Measurements from ENCODE around the gene GUK1. TPM values are rescaled to one million over a fixed set of nuclear protein-coding genes. Genes with fewer than 3 reads are reported as not detected.
"Not testable (repeated sequence)": the region's sequence is repeated elsewhere in the genome, so short reads cannot be mapped to it uniquely, and the experiment has no call there.

GUK1 gene
- total and polyA plus RNA-seq, 2 experiments from 2014 or later, result 87.5 to 121 TPM

DNA sequence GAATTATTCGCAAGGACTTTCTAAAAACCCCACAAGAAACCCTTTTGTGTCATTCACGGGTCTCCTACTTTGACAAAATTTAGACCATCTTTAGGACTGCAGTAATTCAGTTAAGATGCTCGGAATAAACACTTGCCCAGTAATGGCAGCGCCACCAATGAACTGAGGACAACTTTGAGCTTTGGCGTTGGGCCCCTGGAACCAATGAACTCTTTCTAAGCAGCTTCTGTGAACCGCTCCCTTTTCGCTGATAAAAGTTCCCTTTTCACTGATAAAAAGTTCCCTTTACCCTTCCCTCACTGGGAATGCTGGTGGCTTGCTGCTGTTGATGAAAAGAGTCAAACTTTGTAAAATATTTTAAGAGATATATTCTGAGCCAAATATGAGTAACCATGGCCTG is 29.5 kb upstream of the GUK1 start:
- H3K27me3 Mint-ChIP-seq (ENCODE audit: insufficient read depth, low read depth, poor library complexity), result peaks cover 17% of the 10 kb centered on the region
- H3K4me2 ChIP-seq, result no peak overlapping the region
- no peak overlapping the region for H3K27ac Mint-ChIP-seq
- peaks cover 8% of the 10 kb centered on the region; the same call in 2 of the 3 replicates for H3K36me3 Mint-ChIP-seq (ENCODE audit: low read depth)
- H3K4me3 ChIP-seq, result no peak overlapping the region
- H4K20me1 ChIP-seq (replicated peaks; ENCODE audit: insufficient read depth), result no peaks in the 10 kb centered on the region; the same call in 1 of the 2 replicates
- H3K4me1 ChIP-seq (ENCODE audit: insufficient read depth), result peaks cover 4% of the 10 kb centered on the region; the same call in 1 of the 2 replicates
- no peaks in the 10 kb centered on the region for H3F3A ChIP-seq (replicated peaks; ENCODE audit: low read depth)
- peaks cover 12% of the 10 kb centered on the region for H3K4me1 Mint-ChIP-seq
- peaks cover 7% of the 10 kb centered on the region for H3K9me3 Mint-ChIP-seq
- no peaks in the 10 kb centered on the region for H3K36me3 ChIP-seq (ENCODE audit: insufficient read depth)
- no peak overlapping the region; the same call in 2 of the 3 replicates for H3K4me3 Mint-ChIP-seq
- H2AFZ ChIP-seq, result no peak overlapping the region
- no peak overlapping the region for H3K27ac ChIP-seq (ENCODE audit: low read depth)
- H3K79me2 ChIP-seq (replicated peaks; ENCODE audit: insufficient read depth), result peaks cover 8% of the 10 kb centered on the region
- peaks cover 10% of the 10 kb centered on the region; the same call in 1 of the 2 replicates for H3K27me3 ChIP-seq (ENCODE audit: insufficient read depth)
- 0 out of 2 replicates have a peak, but pooled peaks cover 4% of the 10 kb centered on the region for H3K9me2 ChIP-seq (ENCODE audit: insufficient read depth)
- DNase-seq (ENCODE audit: low spot score) (no peak), ATAC-seq (no peak)
- TF ChIP-seq CREB1 (CRISPR knock-in tag; IDR thresholded peaks at IDR 0.05; ENCODE audit: low read depth) (no peak), ZNF114 (CRISPR knock-in tag; IDR thresholded peaks at IDR 0.05) (no peak), ZNF331 (CRISPR knock-in tag; IDR thresholded peaks at IDR 0.05; ENCODE audit: low read depth) (no peak), EZH2phosphoT487 (IDR thresholded peaks at IDR 0.05; ENCODE audit: unreplicated experiment) (no peak), NANOG (IDR thresholded peaks at IDR 0.05; ENCODE audit: borderline replicate concordance) (no peak), POLR2AphosphoS5 (IDR thresholded peaks at IDR 0.05; ENCODE audit: low read depth) (no peak), EZH2 (IDR thresholded peaks at IDR 0.05; ENCODE audit: low read depth, unreplicated experiment) (no peak), JUNB (IDR thresholded peaks at IDR 0.05; ENCODE audit: unreplicated experiment) (no peak)
- TF ChIP-seq, protein P1, sequence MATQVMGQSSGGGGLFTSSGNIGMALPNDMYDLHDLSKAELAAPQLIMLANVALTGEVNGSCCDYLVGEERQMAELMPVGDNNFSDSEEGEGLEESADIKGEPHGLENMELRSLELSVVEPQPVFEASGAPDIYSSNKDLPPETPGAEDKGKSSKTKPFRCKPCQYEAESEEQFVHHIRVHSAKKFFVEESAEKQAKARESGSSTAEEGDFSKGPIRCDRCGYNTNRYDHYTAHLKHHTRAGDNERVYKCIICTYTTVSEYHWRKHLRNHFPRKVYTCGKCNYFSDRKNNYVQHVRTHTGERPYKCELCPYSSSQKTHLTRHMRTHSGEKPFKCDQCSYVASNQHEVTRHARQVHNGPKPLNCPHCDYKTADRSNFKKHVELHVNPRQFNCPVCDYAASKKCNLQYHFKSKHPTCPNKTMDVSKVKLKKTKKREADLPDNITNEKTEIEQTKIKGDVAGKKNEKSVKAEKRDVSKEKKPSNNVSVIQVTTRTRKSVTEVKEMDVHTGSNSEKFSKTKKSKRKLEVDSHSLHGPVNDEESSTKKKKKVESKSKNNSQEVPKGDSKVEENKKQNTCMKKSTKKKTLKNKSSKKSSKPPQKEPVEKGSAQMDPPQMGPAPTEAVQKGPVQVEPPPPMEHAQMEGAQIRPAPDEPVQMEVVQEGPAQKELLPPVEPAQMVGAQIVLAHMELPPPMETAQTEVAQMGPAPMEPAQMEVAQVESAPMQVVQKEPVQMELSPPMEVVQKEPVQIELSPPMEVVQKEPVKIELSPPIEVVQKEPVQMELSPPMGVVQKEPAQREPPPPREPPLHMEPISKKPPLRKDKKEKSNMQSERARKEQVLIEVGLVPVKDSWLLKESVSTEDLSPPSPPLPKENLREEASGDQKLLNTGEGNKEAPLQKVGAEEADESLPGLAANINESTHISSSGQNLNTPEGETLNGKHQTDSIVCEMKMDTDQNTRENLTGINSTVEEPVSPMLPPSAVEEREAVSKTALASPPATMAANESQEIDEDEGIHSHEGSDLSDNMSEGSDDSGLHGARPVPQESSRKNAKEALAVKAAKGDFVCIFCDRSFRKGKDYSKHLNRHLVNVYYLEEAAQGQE (IDR thresholded peaks at IDR 0.05; ENCODE audit: unreplicated experiment), result no peak
- TF ChIP-seq, protein P2, sequence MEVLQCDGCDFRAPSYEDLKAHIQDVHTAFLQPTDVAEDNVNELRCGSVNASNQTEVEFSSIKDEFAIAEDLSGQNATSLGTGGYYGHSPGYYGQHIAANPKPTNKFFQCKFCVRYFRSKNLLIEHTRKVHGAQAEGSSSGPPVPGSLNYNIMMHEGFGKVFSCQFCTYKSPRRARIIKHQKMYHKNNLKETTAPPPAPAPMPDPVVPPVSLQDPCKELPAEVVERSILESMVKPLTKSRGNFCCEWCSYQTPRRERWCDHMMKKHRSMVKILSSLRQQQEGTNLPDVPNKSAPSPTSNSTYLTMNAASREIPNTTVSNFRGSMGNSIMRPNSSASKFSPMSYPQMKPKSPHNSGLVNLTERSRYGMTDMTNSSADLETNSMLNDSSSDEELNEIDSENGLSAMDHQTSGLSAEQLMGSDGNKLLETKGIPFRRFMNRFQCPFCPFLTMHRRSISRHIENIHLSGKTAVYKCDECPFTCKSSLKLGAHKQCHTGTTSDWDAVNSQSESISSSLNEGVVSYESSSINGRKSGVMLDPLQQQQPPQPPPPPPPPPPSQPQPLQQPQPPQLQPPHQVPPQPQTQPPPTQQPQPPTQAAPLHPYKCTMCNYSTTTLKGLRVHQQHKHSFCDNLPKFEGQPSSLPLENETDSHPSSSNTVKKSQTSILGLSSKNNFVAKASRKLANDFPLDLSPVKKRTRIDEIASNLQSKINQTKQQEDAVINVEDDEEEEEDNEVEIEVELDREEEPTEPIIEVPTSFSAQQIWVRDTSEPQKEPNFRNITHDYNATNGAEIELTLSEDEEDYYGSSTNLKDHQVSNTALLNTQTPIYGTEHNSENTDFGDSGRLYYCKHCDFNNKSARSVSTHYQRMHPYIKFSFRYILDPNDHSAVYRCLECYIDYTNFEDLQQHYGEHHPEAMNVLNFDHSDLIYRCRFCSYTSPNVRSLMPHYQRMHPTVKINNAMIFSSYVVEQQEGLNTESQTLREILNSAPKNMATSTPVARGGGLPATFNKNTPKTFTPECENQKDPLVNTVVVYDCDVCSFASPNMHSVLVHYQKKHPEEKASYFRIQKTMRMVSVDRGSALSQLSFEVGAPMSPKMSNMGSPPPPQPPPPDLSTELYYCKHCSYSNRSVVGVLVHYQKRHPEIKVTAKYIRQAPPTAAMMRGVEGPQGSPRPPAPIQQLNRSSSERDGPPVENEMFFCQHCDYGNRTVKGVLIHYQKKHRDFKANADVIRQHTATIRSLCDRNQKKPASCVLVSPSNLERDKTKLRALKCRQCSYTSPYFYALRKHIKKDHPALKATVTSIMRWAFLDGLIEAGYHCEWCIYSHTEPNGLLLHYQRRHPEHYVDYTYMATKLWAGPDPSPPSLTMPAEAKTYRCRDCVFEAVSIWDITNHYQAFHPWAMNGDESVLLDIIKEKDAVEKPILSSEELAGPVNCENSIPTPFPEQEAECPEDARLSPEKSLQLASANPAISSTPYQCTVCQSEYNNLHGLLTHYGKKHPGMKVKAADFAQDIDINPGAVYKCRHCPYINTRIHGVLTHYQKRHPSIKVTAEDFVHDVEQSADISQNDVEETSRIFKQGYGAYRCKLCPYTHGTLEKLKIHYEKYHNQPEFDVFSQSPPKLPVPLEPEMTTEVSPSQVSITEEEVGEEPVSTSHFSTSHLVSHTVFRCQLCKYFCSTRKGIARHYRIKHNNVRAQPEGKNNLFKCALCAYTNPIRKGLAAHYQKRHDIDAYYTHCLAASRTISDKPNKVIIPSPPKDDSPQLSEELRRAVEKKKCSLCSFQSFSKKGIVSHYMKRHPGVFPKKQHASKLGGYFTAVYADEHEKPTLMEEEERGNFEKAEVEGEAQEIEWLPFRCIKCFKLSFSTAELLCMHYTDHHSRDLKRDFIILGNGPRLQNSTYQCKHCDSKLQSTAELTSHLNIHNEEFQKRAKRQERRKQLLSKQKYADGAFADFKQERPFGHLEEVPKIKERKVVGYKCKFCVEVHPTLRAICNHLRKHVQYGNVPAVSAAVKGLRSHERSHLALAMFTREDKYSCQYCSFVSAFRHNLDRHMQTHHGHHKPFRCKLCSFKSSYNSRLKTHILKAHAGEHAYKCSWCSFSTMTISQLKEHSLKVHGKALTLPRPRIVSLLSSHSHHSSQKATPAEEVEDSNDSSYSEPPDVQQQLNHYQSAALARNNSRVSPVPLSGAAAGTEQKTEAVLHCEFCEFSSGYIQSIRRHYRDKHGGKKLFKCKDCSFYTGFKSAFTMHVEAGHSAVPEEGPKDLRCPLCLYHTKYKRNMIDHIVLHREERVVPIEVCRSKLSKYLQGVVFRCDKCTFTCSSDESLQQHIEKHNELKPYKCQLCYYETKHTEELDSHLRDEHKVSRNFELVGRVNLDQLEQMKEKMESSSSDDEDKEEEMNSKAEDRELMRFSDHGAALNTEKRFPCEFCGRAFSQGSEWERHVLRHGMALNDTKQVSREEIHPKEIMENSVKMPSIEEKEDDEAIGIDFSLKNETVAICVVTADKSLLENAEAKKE (CRISPR knock-in tag; IDR thresholded peaks at IDR 0.05), result no peak
- TF ChIP-seq, protein P3, sequence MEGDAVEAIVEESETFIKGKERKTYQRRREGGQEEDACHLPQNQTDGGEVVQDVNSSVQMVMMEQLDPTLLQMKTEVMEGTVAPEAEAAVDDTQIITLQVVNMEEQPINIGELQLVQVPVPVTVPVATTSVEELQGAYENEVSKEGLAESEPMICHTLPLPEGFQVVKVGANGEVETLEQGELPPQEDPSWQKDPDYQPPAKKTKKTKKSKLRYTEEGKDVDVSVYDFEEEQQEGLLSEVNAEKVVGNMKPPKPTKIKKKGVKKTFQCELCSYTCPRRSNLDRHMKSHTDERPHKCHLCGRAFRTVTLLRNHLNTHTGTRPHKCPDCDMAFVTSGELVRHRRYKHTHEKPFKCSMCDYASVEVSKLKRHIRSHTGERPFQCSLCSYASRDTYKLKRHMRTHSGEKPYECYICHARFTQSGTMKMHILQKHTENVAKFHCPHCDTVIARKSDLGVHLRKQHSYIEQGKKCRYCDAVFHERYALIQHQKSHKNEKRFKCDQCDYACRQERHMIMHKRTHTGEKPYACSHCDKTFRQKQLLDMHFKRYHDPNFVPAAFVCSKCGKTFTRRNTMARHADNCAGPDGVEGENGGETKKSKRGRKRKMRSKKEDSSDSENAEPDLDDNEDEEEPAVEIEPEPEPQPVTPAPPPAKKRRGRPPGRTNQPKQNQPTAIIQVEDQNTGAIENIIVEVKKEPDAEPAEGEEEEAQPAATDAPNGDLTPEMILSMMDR (conservative IDR thresholded peaks at IDR 0.05; ENCODE audit: low read depth in 2 of 2), result no peak

DNA sequence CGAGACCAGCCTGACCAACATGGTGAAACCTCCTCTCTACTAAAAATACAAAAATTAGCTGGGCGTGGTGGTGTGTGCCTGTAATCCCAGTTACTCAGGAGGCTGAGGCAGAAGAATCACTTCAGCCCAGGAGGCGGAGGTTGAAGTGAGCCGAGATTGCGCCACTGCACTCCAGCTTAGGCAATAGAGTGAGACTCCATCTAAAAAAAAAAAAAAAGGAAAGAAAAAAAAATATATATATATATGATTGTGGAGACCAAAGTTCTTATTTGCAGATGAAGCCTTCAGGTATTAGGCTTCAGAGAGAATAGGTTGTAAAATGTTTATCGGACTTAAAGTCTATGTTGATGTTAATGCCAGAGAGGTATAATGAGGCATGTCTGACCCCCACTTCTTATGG is 28.8 kb upstream of the GUK1 start:
- not testable (repeated sequence) for H3K9me2 ChIP-seq (ENCODE audit: insufficient read depth); H3K4me1 ChIP-seq (ENCODE audit: insufficient read depth); H3K4me3 ChIP-seq; DNase-seq (ENCODE audit: low spot score); ATAC-seq; H3K4me3 Mint-ChIP-seq; H4K20me1 ChIP-seq (replicated peaks; ENCODE audit: insufficient read depth); H3K27ac Mint-ChIP-seq; H3K27ac ChIP-seq (ENCODE audit: low read depth); H3K79me2 ChIP-seq (replicated peaks; ENCODE audit: insufficient read depth); H2AFZ ChIP-seq; H3K4me2 ChIP-seq; H3K9me3 Mint-ChIP-seq; H3K36me3 Mint-ChIP-seq (ENCODE audit: low read depth); H3K27me3 ChIP-seq (ENCODE audit: insufficient read depth); H3K36me3 ChIP-seq (ENCODE audit: insufficient read depth); H3F3A ChIP-seq (replicated peaks; ENCODE audit: low read depth)
- H3K4me1 Mint-ChIP-seq, result peaks cover 12% of the 10 kb centered on the region
- peaks cover 17% of the 10 kb centered on the region for H3K27me3 Mint-ChIP-seq (ENCODE audit: insufficient read depth, low read depth, poor library complexity)

All from GM23338 (cell line).